ENCODE data around the gene INPP5F. TPM values are rescaled to one million over a fixed set of nuclear protein-coding genes. Genes with fewer than 3 reads are reported as not detected.
A peak's percentile ranks its signal among the peaks of the same experiment; 100 is the strongest.

INPP5F gene
- 1 to 10 TPM; 5.1 to 9.6 (median 7.6) TPM for polyA plus RNA-seq

DNA sequence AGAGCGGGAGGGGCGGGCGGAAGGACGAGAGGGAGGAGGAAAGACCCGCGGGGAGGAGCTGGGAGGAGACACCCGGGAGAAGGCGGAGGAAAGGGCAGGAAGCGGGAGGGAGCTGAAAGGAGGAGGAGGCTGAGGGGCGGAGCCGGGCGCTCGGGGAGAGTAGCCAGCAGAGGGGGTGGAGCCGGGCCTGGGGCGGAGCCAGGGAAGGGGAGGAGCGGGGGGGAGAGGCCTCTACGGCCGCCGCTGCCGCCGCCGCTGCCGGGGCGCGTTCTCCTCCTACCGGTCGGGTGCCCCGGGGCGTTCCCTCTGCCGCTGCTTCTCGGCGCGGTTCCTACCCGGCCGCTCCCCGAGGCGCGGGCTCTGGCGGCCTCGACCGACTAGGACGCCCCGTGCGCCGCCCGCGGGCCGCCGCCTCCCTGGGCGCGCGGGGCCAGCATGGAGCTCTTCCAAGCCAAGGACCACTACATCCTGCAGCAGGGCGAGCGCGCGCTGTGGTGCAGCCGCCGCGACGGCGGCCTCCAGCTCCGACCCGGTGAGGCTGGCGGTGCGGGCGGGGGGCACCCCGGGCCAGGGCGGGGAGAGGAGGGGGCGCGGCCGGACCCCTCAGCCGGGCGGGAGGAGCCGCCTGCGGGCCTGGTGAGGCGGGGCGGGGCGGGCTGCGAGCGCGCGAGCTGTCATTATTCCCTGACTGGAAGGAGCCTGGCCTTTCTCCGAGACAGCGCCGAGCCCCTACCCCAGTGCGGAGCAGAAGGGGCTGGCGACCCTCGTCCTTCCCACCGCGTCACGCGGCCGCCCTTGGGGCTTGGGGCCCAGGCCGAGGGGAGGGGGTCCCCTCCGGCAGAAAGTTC lies at the start of gene INPP5F:
Gene INPP5F (plus strand): TSS at position 223 of the 848 bp plus-strand sequence. CDS start 213 bp downstream, at position 436.
- H3K27ac ChIP-seq (ENCODE audit: low read depth, low read length): peak within 1 kb of the TSS; percentile 28
- 0 to 1% (median 0%) methylated on average over 64 to 90 of the region's 95 CpGs for WGBS, 3 donors

- 89 to 91% (median 90%) methylated on average over 6 of the region's 6 CpGs for WGBS, 3 donors
- no peak overlapping the region for H3K27ac ChIP-seq (ENCODE audit: low read depth, low read length)
Measured at GRCh38 chr10:119677126-119677525, 48.7 kb upstream of the INPP5F start.

- H3K27ac ChIP-seq (ENCODE audit: low read depth, low read length): no peak overlapping the region
- 94 to 96% (median 96%) methylated on average over 13 of the region's 13 CpGs for WGBS, 3 donors
Measured at GRCh38 chr10:119677904-119678755, 47.7 kb upstream of the INPP5F start.

DNA sequence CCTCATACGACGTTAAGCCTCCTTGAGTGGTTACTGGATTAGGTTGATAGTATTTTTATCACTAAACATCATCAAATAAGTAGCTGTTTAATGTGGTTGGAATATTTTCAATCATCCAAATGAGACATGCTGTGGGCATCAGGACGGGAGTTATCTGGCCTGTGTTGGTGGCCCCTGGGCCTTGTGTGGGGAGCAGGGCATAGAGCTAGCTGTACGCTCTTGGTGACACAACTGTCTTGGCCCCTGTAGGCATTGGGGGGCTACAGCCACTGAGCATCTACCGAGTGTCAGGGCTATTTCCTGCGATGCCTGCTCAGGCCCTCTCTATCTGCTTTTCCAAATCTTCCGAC lies 46.4 kb upstream of the INPP5F start:
- no peak overlapping the region for H3K27ac ChIP-seq (ENCODE audit: low read depth, low read length)
- WGBS, 3 donors: 85 to 91% (median 89%) methylated on average over 6 to 7 of the region's 7 CpGs

DNA sequence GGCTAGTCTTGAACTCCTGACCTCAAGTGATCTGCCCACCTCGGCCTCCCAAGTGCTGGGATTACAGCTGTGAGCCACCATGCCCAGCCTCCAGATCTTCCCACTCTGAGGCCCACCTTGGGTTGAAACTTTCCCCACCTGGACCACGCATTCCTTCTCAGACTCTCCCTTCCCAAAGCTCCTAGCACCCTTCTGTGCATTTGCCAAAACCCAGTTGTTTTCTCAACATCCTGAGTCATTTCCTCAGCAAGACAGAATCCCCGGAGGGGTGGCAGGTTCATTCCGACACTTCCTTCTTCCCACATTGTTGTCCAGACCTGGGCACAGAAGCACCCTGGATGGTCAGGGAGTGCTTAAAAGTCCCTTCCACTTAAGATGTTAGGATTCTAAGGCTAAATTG lies 45.8 kb upstream of the INPP5F start:
- H3K27ac ChIP-seq (ENCODE audit: low read depth, low read length): no peak overlapping the region
- WGBS, 3 donors: 40 to 86% (median 44%) methylated on average over 4 of the region's 4 CpGs

DNA sequence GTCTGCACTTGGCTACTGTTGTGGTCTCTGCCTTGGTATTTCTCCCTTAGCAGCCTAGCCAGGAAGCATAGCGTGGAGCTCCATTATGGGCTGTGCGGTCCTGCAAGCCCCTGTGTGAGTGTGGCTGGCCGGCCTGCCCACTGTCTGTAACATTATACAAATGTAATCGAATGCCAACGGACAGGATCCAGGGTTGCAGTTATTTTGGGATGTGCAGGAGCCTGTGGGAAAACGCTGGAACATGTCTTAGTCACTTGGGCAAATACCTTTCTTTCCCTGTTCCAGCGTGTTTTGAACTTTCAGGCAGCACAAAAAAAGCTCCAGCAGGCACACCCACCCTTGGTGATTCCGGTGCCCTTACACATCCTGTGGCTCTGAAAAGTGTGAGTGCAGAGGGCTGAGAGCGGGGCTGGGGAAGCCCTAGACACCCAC lies 45.2 kb upstream of the INPP5F start:
- 48 to 65% (median 48%) methylated on average over 9 of the region's 9 CpGs for WGBS, 3 donors
- no peak overlapping the region for H3K27ac ChIP-seq (ENCODE audit: low read depth, low read length)

GRCh38 chr10:119686465-119687191 lies 39.2 kb upstream of the INPP5F start:
- WGBS, 3 donors: 18 to 26% (median 18%) methylated on average over 24 of the region's 24 CpGs
- no peak overlapping the region for H3K27ac ChIP-seq (ENCODE audit: low read depth, low read length)

GRCh38 chr10:119687192-119688032 lies 38.4 kb upstream of the INPP5F start:
- H3K27ac ChIP-seq (ENCODE audit: low read depth, low read length): no peak overlapping the region
- 68 to 73% (median 71%) methylated on average over 10 of the region's 10 CpGs for WGBS, 3 donors

DNA sequence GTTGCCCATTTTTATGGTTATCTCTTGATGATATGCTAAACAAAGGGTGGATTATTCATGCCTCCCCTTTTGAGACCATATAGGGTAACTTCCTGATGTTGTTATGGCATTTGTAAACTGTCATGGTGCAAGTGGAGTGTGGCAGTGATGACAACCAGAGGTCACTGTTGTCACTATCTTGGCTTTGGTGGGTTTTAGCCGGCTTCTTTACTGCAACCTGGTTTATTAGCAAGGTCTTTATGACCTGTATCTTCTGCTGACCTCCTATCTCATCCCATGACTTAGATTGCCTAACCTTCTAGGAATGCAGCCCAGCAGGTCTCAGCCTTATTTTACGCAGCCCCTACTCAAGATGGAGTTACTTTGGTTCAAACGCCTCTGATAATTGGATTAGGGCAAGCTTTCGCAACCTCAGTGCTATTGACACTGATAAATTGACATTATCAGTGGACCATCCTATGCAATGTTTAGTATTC lies 37.8 kb upstream of the INPP5F start:
- 81 to 91% (median 87%) methylated on average over 4 of the region's 4 CpGs for WGBS, 3 donors
- no peak overlapping the region for H3K27ac ChIP-seq (ENCODE audit: low read depth, low read length)

DNA sequence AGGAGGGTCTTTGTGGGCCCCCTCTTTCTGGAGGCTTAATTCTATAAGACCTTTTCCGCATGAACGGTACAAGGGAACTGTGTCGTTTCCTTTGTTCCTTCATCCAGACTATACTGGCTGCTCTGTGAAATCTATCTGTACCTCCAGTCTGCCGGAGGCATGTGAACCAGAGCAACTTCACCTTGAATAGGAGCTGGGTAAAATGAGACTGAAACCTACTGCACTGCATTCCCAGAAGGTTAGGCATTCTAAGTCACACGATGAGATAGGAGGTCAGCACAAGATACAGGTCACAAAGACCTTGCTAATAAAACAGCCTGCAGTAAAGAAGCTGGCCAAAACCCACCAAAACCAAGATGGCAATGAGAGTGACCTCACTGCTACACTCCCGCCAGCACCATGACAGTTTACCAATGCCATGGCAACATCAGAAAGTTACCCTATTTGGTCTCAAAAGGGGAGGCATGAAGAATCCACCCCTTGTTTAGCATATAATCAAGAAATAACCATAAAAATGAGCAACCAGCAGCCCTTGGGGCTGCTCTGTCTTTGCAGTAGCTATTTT lies 36.8 kb upstream of the INPP5F start:
- 83 to 88% (median 85%) methylated on average over 6 of the region's 6 CpGs for WGBS, 3 donors

DNA sequence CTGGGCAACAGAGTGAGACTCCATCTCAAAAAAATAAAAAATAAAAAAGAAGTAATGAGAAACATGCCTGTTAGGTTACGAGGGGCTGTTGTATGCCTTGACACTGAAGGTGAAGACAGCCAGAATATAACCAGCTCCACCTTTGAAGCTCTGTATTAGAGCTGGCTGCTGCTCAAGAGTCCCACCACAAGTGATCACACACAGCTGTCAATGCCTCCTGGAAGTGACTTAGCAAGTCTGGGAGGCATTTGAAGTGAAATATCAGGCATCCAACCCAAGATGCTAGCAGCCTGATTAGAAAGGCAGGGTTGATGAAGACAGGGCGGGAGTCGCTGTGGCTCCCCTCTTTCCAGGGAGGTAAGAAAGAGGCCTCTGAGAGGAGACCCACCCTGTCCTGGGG lies 34.1 kb upstream of the INPP5F start:
- no peak overlapping the region for H3K27ac ChIP-seq (ENCODE audit: low read depth, low read length)
- WGBS, 3 donors: 81 to 89% (median 84%) methylated on average over 3 of the region's 3 CpGs

More for the DNA sequence above, 36.8 kb upstream of the INPP5F start:
- H3K27ac ChIP-seq (ENCODE audit: low read depth, low read length): no peak overlapping the region

DNA sequence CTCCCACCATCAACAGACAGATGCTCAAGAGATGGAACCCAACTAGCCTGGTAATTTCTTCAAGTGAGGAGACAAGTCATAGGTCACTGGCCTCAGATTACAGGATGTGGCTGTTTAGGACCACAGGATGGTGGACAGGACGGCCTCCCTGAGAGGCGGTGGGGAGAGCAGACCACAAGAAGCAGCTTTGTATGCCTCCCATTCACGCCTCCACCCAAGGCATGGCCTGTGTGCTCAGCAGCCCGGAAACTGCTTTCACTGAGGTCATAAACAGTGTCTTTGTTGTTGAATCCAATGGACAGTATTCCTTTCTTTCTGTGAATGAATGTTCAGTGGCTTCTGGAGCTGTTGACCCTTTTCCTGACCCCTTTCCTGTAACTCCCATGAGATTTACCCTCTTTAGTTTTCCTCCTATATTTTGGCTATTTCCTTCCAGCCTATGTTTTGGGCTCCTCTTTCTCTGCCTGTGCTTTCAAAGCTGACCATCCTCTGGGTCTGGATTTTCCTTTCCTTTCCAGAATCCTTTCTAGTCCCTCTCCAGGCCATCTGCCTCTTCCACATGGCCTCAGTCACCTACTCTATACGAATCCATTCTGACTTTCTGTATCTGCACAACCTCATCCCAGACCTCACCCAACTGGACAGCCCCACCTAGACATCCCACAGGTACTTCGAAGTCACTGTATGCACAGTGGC lies 32.4 kb upstream of the INPP5F start:
- no peak overlapping the region for H3K27ac ChIP-seq (ENCODE audit: low read depth, low read length)
- 74 to 79% (median 79%) methylated on average over 6 of the region's 6 CpGs for WGBS, 3 donors

DNA sequence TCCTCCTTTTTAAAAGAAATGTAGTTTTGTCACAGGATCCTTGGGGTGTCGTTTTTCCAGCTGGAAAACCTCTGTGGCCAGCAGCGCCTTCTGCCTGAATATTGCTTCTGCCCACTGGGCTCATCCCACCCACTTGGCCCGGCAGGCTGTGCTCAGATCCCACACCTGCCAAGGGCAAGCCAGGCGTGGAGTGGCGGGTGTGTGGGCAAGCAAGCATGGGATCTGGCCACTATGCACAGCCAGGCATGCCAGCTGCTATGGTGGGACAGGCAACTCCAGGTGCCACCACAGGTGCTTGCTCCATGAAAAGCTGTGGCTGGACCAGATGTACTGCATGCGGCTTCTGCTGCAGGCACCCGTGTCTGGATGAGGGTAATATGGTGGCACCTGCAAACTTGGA lies 31.2 kb upstream of the INPP5F start:
- 87 to 92% (median 90%) methylated on average over 7 of the region's 7 CpGs for WGBS, 3 donors
- no peak overlapping the region for H3K27ac ChIP-seq (ENCODE audit: low read depth, low read length)

DNA sequence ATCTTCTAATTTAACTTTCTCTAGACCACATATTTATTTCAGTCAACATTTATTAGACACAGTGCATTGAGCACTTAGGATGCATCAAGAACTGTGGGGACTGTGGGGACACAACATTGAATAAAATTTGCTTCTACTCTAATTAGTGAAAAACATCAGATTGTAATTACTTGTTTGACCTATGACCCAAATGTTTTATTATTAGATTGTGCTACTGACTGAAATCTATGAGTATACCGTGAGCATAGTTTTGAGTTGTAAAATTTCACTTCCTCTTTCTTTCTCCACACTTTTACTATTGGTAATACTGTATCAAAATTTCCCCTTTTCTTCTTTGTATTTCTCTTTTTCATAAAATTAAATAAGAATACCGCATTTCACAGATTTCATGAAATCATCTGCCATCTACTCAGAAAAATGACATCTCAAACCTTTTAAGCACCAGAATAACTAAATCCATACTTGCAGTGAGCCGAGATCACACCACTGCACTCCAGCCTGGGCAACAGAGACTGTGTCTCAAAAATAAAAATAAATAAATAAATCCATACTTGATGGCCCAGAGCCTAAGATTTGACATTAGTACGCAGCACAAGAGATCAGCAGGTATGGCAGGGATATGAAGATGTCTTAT lies 25.4 kb upstream of the INPP5F start:
- WGBS, 3 donors: 73 to 89% (median 78%) methylated on average over 4 of the region's 4 CpGs
- no peak overlapping the region for H3K27ac ChIP-seq (ENCODE audit: low read depth, low read length)

DNA sequence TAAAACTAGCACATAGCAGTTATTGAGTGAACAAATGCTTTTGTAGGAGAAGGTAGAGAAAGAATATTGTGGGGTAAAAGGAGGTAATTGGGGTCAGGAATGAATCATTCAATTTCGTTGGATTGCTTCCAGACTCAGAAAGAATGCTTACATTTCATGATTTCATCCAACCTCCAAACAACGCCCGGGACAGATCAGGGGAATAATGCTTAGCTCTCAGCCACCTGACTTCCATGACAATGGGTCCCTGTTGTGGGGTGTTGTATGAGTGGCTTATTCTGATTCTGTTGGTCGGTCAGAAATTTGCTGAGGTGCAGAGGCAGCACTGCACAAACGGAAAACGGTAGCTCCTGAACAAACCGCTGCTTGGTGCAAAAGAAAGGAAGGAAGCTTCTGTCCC lies 24.0 kb upstream of the INPP5F start:
- no peak overlapping the region for H3K27ac ChIP-seq (ENCODE audit: low read depth, low read length)
- WGBS, 3 donors: 49 to 54% (median 53%) methylated on average over 7 of the region's 7 CpGs

- 80 to 86% (median 80%) methylated on average over 2 of the region's 2 CpGs for WGBS, 3 donors
- no peak overlapping the region for H3K27ac ChIP-seq (ENCODE audit: low read depth, low read length)
Measured at GRCh38 chr10:119702583-119702982, 23.3 kb upstream of the INPP5F start.

All from adipose tissue (tissue), 3 donors.